ENCODE data around the gene KDELR3.

Gene KDELR3

GRCh38 chr22:38484244-38484643 is 16.3 kb downstream of the KDELR3 start:
- no peak for DNase-seq

GRCh38 chr22:38485783-38486182 is 17.9 kb downstream of the KDELR3 start:
- no peak for DNase-seq

GRCh38 chr22:38487946-38488345 is 20.1 kb downstream of the KDELR3 start:
- DNase-seq: no peak

GRCh38 chr22:38489142-38489541 is 21.2 kb downstream of the KDELR3 start:
- no peak for DNase-seq

GRCh38 chr22:38489561-38490145 is 21.8 kb downstream of the KDELR3 start:
- DNase-seq: no peak

- no peak for DNase-seq
Observed at GRCh38 chr22:38490475-38490874, 22.6 kb downstream of the KDELR3 start.

GRCh38 chr22:38490915-38491314 is 23.0 kb downstream of the KDELR3 start:
- no peak for DNase-seq

- DNase-seq: no peak
Observed at GRCh38 chr22:38491707-38492348, 23.9 kb downstream of the KDELR3 start.

- no peak for DNase-seq
Observed at GRCh38 chr22:38494498-38494897, 26.6 kb downstream of the KDELR3 start.

GRCh38 chr22:38494939-38495338 is 27.0 kb downstream of the KDELR3 start:
- no peak for DNase-seq

GRCh38 chr22:38497869-38498268 is 30.0 kb downstream of the KDELR3 start:
- peak; percentile 37 for DNase-seq

- no peak for DNase-seq
Observed at GRCh38 chr22:38501797-38502672, 34.1 kb downstream of the KDELR3 start.

- DNase-seq: no peak
Observed at GRCh38 chr22:38503021-38503420, 35.1 kb downstream of the KDELR3 start.

GRCh38 chr22:38504731-38505540 is 37.0 kb downstream of the KDELR3 start:
- DNase-seq: peak; percentile 67

- DNase-seq: peak; percentile 39
Observed at GRCh38 chr22:38505541-38506117, 37.7 kb downstream of the KDELR3 start.

GRCh38 chr22:38506118-38506962 is 38.4 kb downstream of the KDELR3 start, which contains the start of gene DDX17:
TSS of gene DDX17 (minus strand) at chr22:38506311.
- DNase-seq: peak; percentile 94

GRCh38 chr22:38510416-38510970 is 42.6 kb downstream of the KDELR3 start:
- no peak for DNase-seq

- DNase-seq: peak; percentile 28
Observed at GRCh38 chr22:38513063-38513462, 45.2 kb downstream of the KDELR3 start.

GRCh38 chr22:38518620-38519019 is 50.7 kb downstream of the KDELR3 start:
- DNase-seq: no peak

- no peak for DNase-seq
Observed at GRCh38 chr22:38519453-38520250, 51.8 kb downstream of the KDELR3 start.

All from activated CD4-positive, alpha-beta T cell treated with anti-CD3 and anti-CD28 coated beads, Interleukin-2, amount 50 U/mL, for 16 hours (primary cell).